Spinal cord (tissue), 10 donors: Measurements from ENCODE around the gene SAG. TPM values are rescaled to one million over a fixed set of nuclear protein-coding genes. Genes with fewer than 3 reads are reported as not detected.

Source experiments
- DNase-seq, 6 donors: peaks; one replicate each; pipeline versions ENCODE4 v3.0.0 to v3.0.0-alpha.2; 2013 to 2015; ENCODE audit warnings: low spot score in 6 of 6, low read depth in 4 of 6
- H3K27ac ChIP-seq: one replicate; pipeline ENCODE4 v1.5.1; 2013; ENCODE audit warnings: low read depth, low read length, control low read depth
- H3K27me3 ChIP-seq: one replicate; pipeline ENCODE4 v1.6.1; 2013; ENCODE audit warnings: low read length; ENCODE audit not compliant: control insufficient read depth, insufficient read depth
- H3K36me3 ChIP-seq: one replicate; pipeline ENCODE4 v1.6.1; 2013; ENCODE audit warnings: low read length; ENCODE audit not compliant: control insufficient read depth, insufficient read depth
- H3K4me1 ChIP-seq: one replicate; pipeline ENCODE4 v1.6.1; 2013; ENCODE audit warnings: low read length; ENCODE audit not compliant: control insufficient read depth, insufficient read depth
- H3K4me3 ChIP-seq: one replicate; pipeline ENCODE4 v1.5.1; 2013; ENCODE audit warnings: low read depth, low read length, control low read depth
- H3K9me3 ChIP-seq: one replicate; pipeline ENCODE4 v1.6.1; 2013; ENCODE audit warnings: low read length; ENCODE audit not compliant: control insufficient read depth, insufficient read depth
- WGBS: methylation state at CpG from one replicate; pipeline ENCODE4 v1.1.5; 2013; ENCODE audit warnings: missing lambda C conversion rate; ENCODE audit not compliant: insufficient coverage; 5-methylcytosine and 5-hydroxymethylcytosine counted together
- polyA plus RNA-seq, 2 donors: library from polyadenylated mRNA; unstranded; fragments of 120-200 nt; gene quantifications; one replicate each; pipeline ENCODE4 v1.2.1, GENCODE V29; 2013; ENCODE audit not compliant: insufficient read length in 2 of 2
- small RNA-seq: library from RNA; depleted of rRNA; stranded (forward); fragments of <200 nt; gene quantifications from one replicate; pipeline ENCODE3, GENCODE V24; 2014; ENCODE audit warnings: low replicate concordance
- total RNA-seq, 2 donors: library from RNA; depleted of rRNA in 1 of 2; stranded (reverse); fragments of 120-200 nt in 1 of 2; fragments of >200 nt in 1 of 2; gene quantifications; one replicate each; pipeline versions ENCODE4 v1.2.3 to v1.2.4, GENCODE V29; 2013 to 2014
- donor health status: healthy.

Gene SAG
- total and polyA plus RNA-seq, 4 donors, result 0.48 to 0.69 (median 0.51) TPM; not detected in 1

DNA sequence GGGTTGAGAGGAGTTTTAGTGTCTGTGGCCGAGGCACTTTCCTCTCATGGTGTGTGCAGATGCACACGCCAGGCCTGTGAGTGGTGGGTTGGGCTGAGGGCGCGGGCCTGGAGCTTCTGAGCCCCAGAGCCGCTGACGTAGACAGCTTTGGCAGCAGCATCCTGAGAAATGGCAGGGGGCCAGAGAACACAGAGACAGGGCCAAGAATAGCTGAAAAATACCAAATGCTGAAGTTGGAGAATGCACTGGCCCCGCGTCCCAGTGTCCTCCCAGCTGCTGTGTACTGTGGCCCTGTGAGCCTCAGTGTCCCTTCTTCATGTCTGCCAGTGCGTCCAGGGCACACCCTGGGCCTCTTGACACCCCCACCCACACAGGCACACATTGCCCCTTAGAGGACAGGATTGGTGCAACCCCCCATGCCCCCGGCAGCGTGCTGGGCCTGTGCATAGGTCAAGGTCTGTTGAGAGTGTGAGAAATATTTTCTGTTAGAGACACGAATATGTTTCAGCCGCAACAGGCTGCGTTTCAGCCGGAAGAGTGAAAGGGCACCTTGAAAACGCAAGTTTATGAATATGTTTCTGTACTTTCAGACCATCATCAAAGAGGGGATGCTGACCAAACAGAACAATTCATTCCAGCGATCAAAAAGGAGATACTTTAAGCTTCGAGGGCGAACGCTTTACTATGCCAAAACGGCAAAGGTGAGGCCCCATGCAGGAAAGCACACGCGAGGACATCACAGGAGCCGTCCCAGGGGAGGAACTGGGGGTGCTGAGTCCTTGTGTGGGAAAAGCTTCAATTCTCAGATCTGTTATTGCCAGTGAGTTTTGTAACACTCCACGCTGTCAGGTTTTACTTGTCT is 80.3 kb downstream of the SAG start:
- Histone ChIP-seq H3K9me3 (no peaks in the 10 kb centered on the region), H3K4me1 (peaks cover 44% of the 10 kb centered on the region), H3K4me3 (no peak overlapping the region), H3K27me3 (no peaks in the 10 kb centered on the region), H3K36me3 (peaks cover 6% of the 10 kb centered on the region), H3K27ac (peak overlapping the region; percentile 74)
- WGBS, result 41% methylated on average over 19 of the region's 25 CpGs
- peak; percentile 71 to 97 (median 84) for DNase-seq

- Histone ChIP-seq H3K4me1 (peaks cover 36% of the 10 kb centered on the region), H3K4me3 (no peak overlapping the region), H3K9me3 (no peaks in the 10 kb centered on the region), H3K36me3 (peaks cover 6% of the 10 kb centered on the region), H3K27me3 (no peaks in the 10 kb centered on the region), H3K27ac (no peak overlapping the region)
- 97% methylated on average over 3 of the region's 8 CpGs for WGBS
- DNase-seq, result no peak
Observed at GRCh38 chr2:233389601-233390125, 82.0 kb downstream of the SAG start.

- H3K27me3 ChIP-seq, result no peaks in the 10 kb centered on the region
- H3K36me3 ChIP-seq, result peaks cover 21% of the 10 kb centered on the region
- no peak overlapping the region for H3K4me3 ChIP-seq
- no peak overlapping the region for H3K27ac ChIP-seq
- 98% methylated on average over 6 of the region's 7 CpGs for WGBS
- H3K4me1 ChIP-seq, result no peaks in the 10 kb centered on the region
- H3K9me3 ChIP-seq, result no peaks in the 10 kb centered on the region
- no peak for DNase-seq
Observed at GRCh38 chr2:233395687-233396086, 88.1 kb downstream of the SAG start.

Small RNA genes within 50 kb of the gene (small RNA-seq; reads per million reads assigned to genes)
- not detected for gene RF00019
- 48.6 reads per million, percentile 97 among the genes with 10 or more reads in this experiment for gene SCARNA5
- 20.6 reads per million, percentile 97 among the genes with 10 or more reads in this experiment for gene SCARNA6

Other genes starting within 250 kb of the SAG start
- gene INPP5D, start 247.5 kb upstream of the SAG start, total RNA-seq, result 10 to 100 TPM; 11.4 to 14.3 TPM
- 10 to 100 TPM; 20.6 to 22.6 TPM for gene INPP5D, start 247.5 kb upstream of the SAG start, polyA plus RNA-seq
- 10 to 100 TPM; 27.7 to 34.0 TPM for gene ATG16L1, start 56.1 kb upstream of the SAG start, total RNA-seq
- gene ATG16L1, start 56.1 kb upstream of the SAG start, polyA plus RNA-seq, result 10 to 100 TPM; 25.8 to 39.5 TPM
- gene DGKD, start 46.7 kb downstream of the SAG start, total RNA-seq, result 10 to 100 TPM; 26.0 to 32.3 TPM
- gene DGKD, start 46.7 kb downstream of the SAG start, polyA plus RNA-seq, result 10 to 100 TPM; 55.4 to 75.0 TPM